WTC11 (cell line): ENCODE results near the gene ZDHHC17. TPM values are rescaled to one million over a fixed set of nuclear protein-coding genes. Genes with fewer than 3 reads are reported as not detected.

Experiments used
- ATAC-seq: fragments of 200-7000 bp; cut with Tn5 transposase; 2 replicates; pipeline ENCODE4 v1.10.0; 2021; ENCODE audit warnings: mild to moderate bottlenecking, moderate library complexity
- CTCF ChIA-PET: fragments of 300-600 bp; sonication (Branson Sonifier 250); formaldehyde crosslinking; loops from one replicate; lab custom pipeline; 2021; ENCODE audit warnings: antibody characterized with exemption; lab: Charles Lee
- POLR2A ChIA-PET: fragments of 350-600 bp; sonication (Branson Sonifier 250); formaldehyde crosslinking; loops from one replicate; lab custom pipeline; 2021; ENCODE audit warnings: antibody characterized with exemption; lab: Charles Lee
- DNase-seq: peaks from one replicate; pipeline ENCODE4 v3.0.0; 2021; ENCODE audit warnings: low spot score
- H3K27ac Mint-ChIP-seq: 2 replicates; pipeline ENCODE4 v1.8.0; 2021; ENCODE audit warnings: mixed read lengths
- H3K27me3 Mint-ChIP-seq: 2 replicates; pipeline ENCODE4 v1.8.0; 2021; ENCODE audit warnings: low read depth, mild to moderate bottlenecking, moderate library complexity, mixed read lengths
- H3K36me3 Mint-ChIP-seq: 2 replicates; pipeline ENCODE4 v1.8.0; 2021; ENCODE audit warnings: mixed read lengths
- H3K4me1 Mint-ChIP-seq: 2 replicates; pipeline ENCODE4 v1.8.0; 2022; ENCODE audit warnings: mixed read lengths
- H3K4me3 Mint-ChIP-seq: 2 replicates; pipeline ENCODE4 v1.8.0; 2021; ENCODE audit warnings: mild to moderate bottlenecking, moderate library complexity, mixed read lengths
- H3K9me3 Mint-ChIP-seq: 2 replicates; pipeline ENCODE4 v1.8.0; 2021; ENCODE audit warnings: mixed read lengths
- ATF1 ChIP-seq: sonication (generic); formaldehyde crosslinking; IDR thresholded peaks from 2 replicates; pipeline ENCODE4 v1.8.1; 2023; ENCODE audit warnings: mild to moderate bottlenecking, moderate library complexity, missing genetic modification reagents
- CBFB ChIP-seq: sonication (generic); formaldehyde crosslinking; IDR thresholded peaks from 2 replicates; pipeline ENCODE4 v1.8.1; 2022; ENCODE audit warnings: mild to moderate bottlenecking, low read depth, missing genetic modification reagents
- FOXP1 ChIP-seq: sonication (generic); formaldehyde crosslinking; IDR thresholded peaks from 2 replicates; pipeline ENCODE4 v1.8.0; 2022; ENCODE audit warnings: missing genetic modification reagents, mild to moderate bottlenecking, moderate library complexity, borderline replicate concordance
- GRHL2 ChIP-seq: fragments of 250-450 bp; sonication (Bioruptor Pico); IDR thresholded peaks from 2 replicates; pipeline ENCODE4 v1.8.0; 2022; ENCODE audit warnings: mild to moderate bottlenecking, moderate library complexity; ENCODE audit not compliant: insufficient replicate concordance, severe bottlenecking
- IRF2 ChIP-seq: sonication (generic); formaldehyde crosslinking; IDR thresholded peaks from 2 replicates; pipeline ENCODE4 v1.8.0; 2022; ENCODE audit warnings: low read depth, missing genetic modification reagents, borderline replicate concordance
- JAZF1 ChIP-seq: fragments of 250-450 bp; sonication (Bioruptor Pico); IDR thresholded peaks from 2 replicates; pipeline ENCODE4 v1.9.0; 2021; ENCODE audit warnings: moderate library complexity, mild to moderate bottlenecking, inconsistent platforms
- MLX ChIP-seq: sonication (generic); formaldehyde crosslinking; IDR thresholded peaks from 2 replicates; pipeline ENCODE4 v1.8.1; 2023; ENCODE audit warnings: mild to moderate bottlenecking, missing genetic modification reagents, moderate library complexity
- MXD4 ChIP-seq: fragments of 250-450 bp; sonication (Bioruptor Pico); IDR thresholded peaks from 2 replicates; pipeline ENCODE4 v1.8.0; 2021; ENCODE audit warnings: mild to moderate bottlenecking, moderate library complexity, borderline replicate concordance
- MYBL2 ChIP-seq: sonication (generic); formaldehyde crosslinking; IDR thresholded peaks from 2 replicates; pipeline ENCODE4 v1.8.1; 2023; ENCODE audit warnings: mild to moderate bottlenecking, moderate library complexity, missing genetic modification reagents
- NFYB ChIP-seq: sonication (generic); formaldehyde crosslinking; conservative IDR thresholded peaks from 2 replicates; pipeline ENCODE4 v1.8.0; 2022; ENCODE audit warnings: low read depth, missing genetic modification reagents
- PRRX2 ChIP-seq: fragments of 250-450 bp; sonication (Bioruptor Pico); IDR thresholded peaks from 2 replicates; pipeline ENCODE4 v1.8.0; 2021; ENCODE audit warnings: mild to moderate bottlenecking
- RELA ChIP-seq: sonication (generic); formaldehyde crosslinking; IDR thresholded peaks from 2 replicates; pipeline ENCODE4 v1.8.1; 2022; ENCODE audit warnings: missing genetic modification reagents, mild to moderate bottlenecking, borderline replicate concordance
- SP1 ChIP-seq: sonication (generic); formaldehyde crosslinking; conservative IDR thresholded peaks from 2 replicates; pipeline ENCODE4 v1.8.1; 2022; ENCODE audit warnings: missing genetic modification reagents
- ZBTB21 ChIP-seq: sonication (generic); formaldehyde crosslinking; IDR thresholded peaks from 2 replicates; pipeline ENCODE4 v1.8.1; 2023; ENCODE audit warnings: mild to moderate bottlenecking, missing genetic modification reagents, borderline replicate concordance
- ZNF121 ChIP-seq: sonication (generic); formaldehyde crosslinking; IDR thresholded peaks from 2 replicates; pipeline ENCODE4 v1.8.0; 2023; ENCODE audit warnings: missing genetic modification reagents
- total RNA-seq: library from RNA; stranded (reverse); gene quantifications from 3 replicates; pipeline ENCODE4 v1.2.3, GENCODE V29; 2021
- TF ChIP-seq, protein P1 (sequence below): sonication (generic); formaldehyde crosslinking; IDR thresholded peaks from 2 replicates; pipeline ENCODE4 v1.8.1; 2022; ENCODE audit warnings: missing genetic modification reagents, borderline replicate concordance
- TF ChIP-seq, protein P2 (sequence below): fragments of 250-450 bp; sonication (Bioruptor Pico); IDR thresholded peaks from 2 replicates; pipeline ENCODE4 v2.1.2; 2022; ENCODE audit warnings: mild to moderate bottlenecking, moderate library complexity
- TF ChIP-seq, protein P3 (sequence below): sonication (generic); formaldehyde crosslinking; IDR thresholded peaks from 2 replicates; pipeline ENCODE4 v1.8.0; 2022; ENCODE audit warnings: mild to moderate bottlenecking, missing genetic modification reagents

The ZDHHC17 gene
- total RNA-seq, 1 experiment from 2014 or later: 30.7 TPM

DNA sequence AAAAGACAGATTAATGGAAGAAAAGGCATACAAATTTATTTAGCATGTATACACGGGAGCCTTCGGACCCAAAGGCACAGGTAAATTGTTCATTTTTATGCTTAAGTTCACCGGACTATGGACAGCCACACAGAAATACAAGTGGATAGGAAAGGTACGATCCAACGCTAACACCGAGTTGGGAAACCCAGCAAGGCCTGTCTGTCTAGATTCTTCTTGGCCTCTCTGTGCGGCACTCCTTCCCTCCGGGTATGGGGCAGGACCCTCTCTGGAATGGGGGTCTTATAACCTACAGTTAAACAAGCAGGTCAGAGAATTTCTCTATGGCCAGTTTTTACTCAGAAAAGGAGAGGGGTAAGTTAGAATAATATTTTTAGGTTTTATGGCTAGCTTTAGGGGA lies 23.4 kb upstream of the ZDHHC17 start (continued):
- no peak for TF ChIP-seq CBFB (CRISPR knock-in tag)
- no peak for TF ChIP-seq FOXP1 (CRISPR knock-in tag)
- TF ChIP-seq, all 79 proteins: peak for 0

DNA sequence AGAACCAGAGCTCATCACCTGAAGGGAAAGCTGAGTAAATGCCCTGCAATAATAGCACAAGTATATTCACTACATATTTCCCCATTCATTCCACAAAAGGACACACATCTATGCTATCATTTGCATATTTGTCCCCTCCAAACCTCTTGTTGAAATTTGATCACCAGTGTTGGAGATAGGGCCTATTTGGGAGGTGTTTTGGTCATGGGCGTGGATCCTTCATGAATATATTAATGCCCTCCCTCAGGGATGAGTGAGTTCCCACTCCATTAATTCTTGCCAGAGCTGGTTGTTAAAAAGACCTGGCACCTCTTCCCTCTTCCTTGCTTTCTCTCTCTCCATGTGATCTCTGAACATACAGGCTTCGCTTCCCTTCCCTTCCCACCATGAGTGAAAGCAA lies 18.6 kb upstream of the ZDHHC17 start:
- peaks cover 3% of the 10 kb centered on the region; the same call in 1 of the 2 replicates for H3K27me3 Mint-ChIP-seq
- TF ChIP-seq JAZF1 (CRISPR knock-in tag) (no peak), MYBL2 (no peak), ZBTB21 (CRISPR knock-in tag) (no peak), RELA (CRISPR knock-in tag) (no peak), ZNF121 (CRISPR knock-in tag) (no peak), NFYB (CRISPR knock-in tag) (no peak)
- TF ChIP-seq, protein P1, sequence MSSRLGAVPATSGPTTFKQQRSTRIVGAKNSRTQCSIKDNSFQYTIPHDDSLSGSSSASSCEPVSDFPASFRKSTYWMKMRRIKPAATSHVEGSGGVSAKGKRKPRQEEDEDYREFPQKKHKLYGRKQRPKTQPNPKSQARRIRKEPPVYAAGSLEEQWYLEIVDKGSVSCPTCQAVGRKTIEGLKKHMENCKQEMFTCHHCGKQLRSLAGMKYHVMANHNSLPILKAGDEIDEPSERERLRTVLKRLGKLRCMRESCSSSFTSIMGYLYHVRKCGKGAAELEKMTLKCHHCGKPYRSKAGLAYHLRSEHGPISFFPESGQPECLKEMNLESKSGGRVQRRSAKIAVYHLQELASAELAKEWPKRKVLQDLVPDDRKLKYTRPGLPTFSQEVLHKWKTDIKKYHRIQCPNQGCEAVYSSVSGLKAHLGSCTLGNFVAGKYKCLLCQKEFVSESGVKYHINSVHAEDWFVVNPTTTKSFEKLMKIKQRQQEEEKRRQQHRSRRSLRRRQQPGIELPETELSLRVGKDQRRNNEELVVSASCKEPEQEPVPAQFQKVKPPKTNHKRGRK (CRISPR knock-in tag): no peak
- POLR2A ChIA-PET: no interaction called here
- DNase-seq (no peak), ATAC-seq (no peak)
- no peak overlapping the region for H3K27ac Mint-ChIP-seq
- CTCF ChIA-PET: no interaction called here
- H3K4me1 Mint-ChIP-seq: no peaks in the 10 kb centered on the region; the same call in 1 of the 2 replicates
- no peaks in the 10 kb centered on the region for H3K36me3 Mint-ChIP-seq
- H3K4me3 Mint-ChIP-seq: no peak overlapping the region
- H3K9me3 Mint-ChIP-seq: peaks cover 10% of the 10 kb centered on the region

DNA sequence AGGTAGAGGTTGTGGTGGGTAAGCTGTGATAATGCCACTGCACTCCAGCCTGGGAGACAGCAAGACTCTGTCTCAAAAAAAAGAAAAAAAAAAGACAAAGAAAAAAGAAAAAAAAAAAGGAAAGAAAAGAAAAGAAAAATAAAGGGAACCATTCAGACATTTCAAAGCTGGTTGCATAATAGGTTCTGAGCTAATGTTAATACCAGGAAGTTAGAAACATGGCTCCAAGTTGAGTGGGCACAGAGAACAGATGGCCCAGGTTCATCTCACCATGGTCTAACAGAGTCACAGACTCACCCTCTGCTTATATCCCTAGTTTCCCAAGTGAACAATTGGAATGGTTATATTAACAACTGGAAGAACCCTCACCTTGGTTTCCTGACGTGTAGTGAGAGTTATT lies 17.4 kb upstream of the ZDHHC17 start:
- no peaks in the 10 kb centered on the region for H3K36me3 Mint-ChIP-seq
- no peak overlapping the region for H3K4me3 Mint-ChIP-seq
- DNase-seq: no peak
- H3K27me3 Mint-ChIP-seq: peaks cover 3% of the 10 kb centered on the region; the same call in 1 of the 2 replicates
- no peak overlapping the region for H3K27ac Mint-ChIP-seq
- POLR2A ChIA-PET: no interaction called here
- CTCF ChIA-PET: no interaction called here
- H3K9me3 Mint-ChIP-seq: peaks cover 10% of the 10 kb centered on the region
- TF ChIP-seq GRHL2 (CRISPR knock-in tag) (no peak), ATF1 (no peak), SP1 (CRISPR knock-in tag) (no peak), MXD4 (CRISPR knock-in tag) (no peak), MLX (CRISPR knock-in tag) (no peak), JAZF1 (CRISPR knock-in tag) (no peak), PRRX2 (no peak), IRF2 (CRISPR knock-in tag) (no peak)
- TF ChIP-seq, protein P1 (CRISPR knock-in tag): no peak
- TF ChIP-seq, protein P2, sequence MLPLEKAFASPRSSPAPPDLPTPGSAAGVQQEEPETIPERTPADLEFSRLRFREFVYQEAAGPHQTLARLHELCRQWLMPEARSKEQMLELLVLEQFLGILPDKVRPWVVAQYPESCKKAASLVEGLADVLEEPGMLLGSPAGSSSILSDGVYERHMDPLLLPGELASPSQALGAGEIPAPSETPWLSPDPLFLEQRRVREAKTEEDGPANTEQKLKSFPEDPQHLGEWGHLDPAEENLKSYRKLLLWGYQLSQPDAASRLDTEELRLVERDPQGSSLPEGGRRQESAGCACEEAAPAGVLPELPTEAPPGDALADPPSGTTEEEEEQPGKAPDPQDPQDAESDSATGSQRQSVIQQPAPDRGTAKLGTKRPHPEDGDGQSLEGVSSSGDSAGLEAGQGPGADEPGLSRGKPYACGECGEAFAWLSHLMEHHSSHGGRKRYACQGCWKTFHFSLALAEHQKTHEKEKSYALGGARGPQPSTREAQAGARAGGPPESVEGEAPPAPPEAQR: no peak
- TF ChIP-seq, protein P3, sequence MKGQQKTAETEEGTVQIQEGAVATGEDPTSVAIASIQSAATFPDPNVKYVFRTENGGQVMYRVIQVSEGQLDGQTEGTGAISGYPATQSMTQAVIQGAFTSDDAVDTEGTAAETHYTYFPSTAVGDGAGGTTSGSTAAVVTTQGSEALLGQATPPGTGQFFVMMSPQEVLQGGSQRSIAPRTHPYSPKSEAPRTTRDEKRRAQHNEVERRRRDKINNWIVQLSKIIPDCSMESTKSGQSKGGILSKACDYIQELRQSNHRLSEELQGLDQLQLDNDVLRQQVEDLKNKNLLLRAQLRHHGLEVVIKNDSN: no peak
- no peak for ATAC-seq
- H3K4me1 Mint-ChIP-seq: no peaks in the 10 kb centered on the region; the same call in 1 of the 2 replicates
